ENCODE results near the gene PIGL.
"Not testable (repeated sequence)": the region's sequence is repeated elsewhere in the genome, so short reads cannot be mapped to it uniquely, and the experiment has no call there.

PIGL gene

GRCh38 chr17:16217002-16217635 is at the start of gene PIGL:
TSS of gene PIGL (plus strand) at chr17:16217210. CDS start at chr17:16217227, 17 bp downstream.
- peak; percentile 93 for DNase-seq (ENCODE audit: low read depth, low spot score)

- no peak for DNase-seq (ENCODE audit: low read depth, low spot score)
These were observed 45.4 kb upstream of the PIGL start for GRCh38 chr17:16171613-16172012.

- no peak for DNase-seq (ENCODE audit: low read depth, low spot score)
These were observed 38.2 kb upstream of the PIGL start for GRCh38 chr17:16178836-16179235.

- DNase-seq (ENCODE audit: low read depth, low spot score): no peak
These were observed 35.4 kb upstream of the PIGL start for GRCh38 chr17:16181581-16181980.

GRCh38 chr17:16187642-16188041 is 29.4 kb upstream of the PIGL start:
- DNase-seq (ENCODE audit: low read depth, low spot score): no peak

GRCh38 chr17:16189791-16190348 is 27.1 kb upstream of the PIGL start:
- no peak for DNase-seq (ENCODE audit: low read depth, low spot score)

- DNase-seq (ENCODE audit: low read depth, low spot score): no peak
These were observed 26.2 kb upstream of the PIGL start for GRCh38 chr17:16190703-16191360.

GRCh38 chr17:16191604-16192003 is 25.4 kb upstream of the PIGL start:
- DNase-seq (ENCODE audit: low read depth, low spot score): no peak

- not testable (repeated sequence) for DNase-seq (ENCODE audit: low read depth, low spot score)
These were observed 22.6 kb upstream of the PIGL start for GRCh38 chr17:16194307-16194835.

- DNase-seq (ENCODE audit: low read depth, low spot score): no peak
These were observed 19.7 kb upstream of the PIGL start for GRCh38 chr17:16197276-16197675.

- DNase-seq (ENCODE audit: low read depth, low spot score): no peak
These were observed 17.9 kb upstream of the PIGL start for GRCh38 chr17:16199093-16199492.

GRCh38 chr17:16201693-16202131 is 15.3 kb upstream of the PIGL start:
- not testable (repeated sequence) for DNase-seq (ENCODE audit: low read depth, low spot score)

- DNase-seq (ENCODE audit: low read depth, low spot score): not testable (repeated sequence)
These were observed 14.2 kb upstream of the PIGL start for GRCh38 chr17:16202554-16203500.

GRCh38 chr17:16204763-16205162 is 12.2 kb upstream of the PIGL start:
- DNase-seq (ENCODE audit: low read depth, low spot score): not testable (repeated sequence)

- DNase-seq (ENCODE audit: low read depth, low spot score): no peak
These were observed 5.4 kb upstream of the PIGL start for GRCh38 chr17:16211590-16211989.

GRCh38 chr17:16212793-16213192 is 4.2 kb upstream of the PIGL start:
- no peak for DNase-seq (ENCODE audit: low read depth, low spot score)

- DNase-seq (ENCODE audit: low read depth, low spot score): no peak
These were observed 2.6 kb upstream of the PIGL start for GRCh38 chr17:16214190-16215001.

GRCh38 chr17:16215002-16215272 is 2.1 kb upstream of the PIGL start:
- peak; percentile 79 for DNase-seq (ENCODE audit: low read depth, low spot score)

- DNase-seq (ENCODE audit: low read depth, low spot score): peak; percentile 95
These were observed 1.6 kb upstream of the PIGL start, which contains the start of gene NCOR1 for GRCh38 chr17:16215273-16215964. TSS of gene NCOR1 (minus strand) at chr17:16215534. CDS start at chr17:16194569, 20,965 bp downstream.

- DNase-seq (ENCODE audit: low read depth, low spot score): no peak
These were observed 1.1 kb upstream of the PIGL start for GRCh38 chr17:16215965-16216316.
